Measurements from ENCODE around the gene ELMO1.

DNA sequence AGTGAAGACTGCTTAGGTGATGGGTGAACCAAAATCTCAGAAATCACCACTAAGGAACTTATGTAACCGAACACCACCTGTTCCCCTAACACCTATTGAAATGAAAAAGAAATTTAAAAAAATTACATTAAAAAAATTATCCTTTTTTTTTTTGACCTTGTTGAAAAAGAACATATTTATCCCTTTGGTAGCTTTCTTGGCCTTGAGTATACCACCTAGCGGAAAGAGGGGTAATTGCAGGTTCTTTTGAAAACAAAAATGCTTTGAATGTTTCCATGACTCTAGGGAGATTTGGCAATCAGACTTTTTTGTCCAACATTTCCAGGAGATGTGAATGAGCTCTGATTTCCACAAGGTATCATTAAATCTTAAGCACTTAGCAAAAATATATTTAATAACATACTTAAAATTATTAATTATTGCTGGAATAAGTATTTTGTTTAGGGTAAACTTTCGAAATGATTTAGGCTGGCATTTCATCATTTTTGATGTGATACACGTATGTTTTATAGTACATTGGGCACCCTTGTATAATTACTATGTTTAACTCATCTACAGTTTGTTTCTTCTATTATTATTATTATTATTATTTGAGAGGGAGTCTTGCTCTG lies 47.0 kb upstream of the ELMO1 start:
- TF ChIP-seq CTCF (conservative IDR thresholded peaks at IDR 0.05; ENCODE audit: low read depth, low read length): peak; percentile 69
- TF ChIP-seq EZH2 (IDR thresholded peaks at IDR 0.05; ENCODE audit: borderline replicate concordance, low read depth, low read length, poor library complexity, severe bottlenecking): no peak

All from A673 (cell line).